Measurements from ENCODE around the gene RBPJL.

The RBPJL gene

GRCh38 chr20:45363611-45364492 lies 57.2 kb downstream of the RBPJL start:
- DNase-seq: no peak

GRCh38 chr20:45365444-45365970 lies 58.9 kb downstream of the RBPJL start:
- DNase-seq: no peak

- no peak for DNase-seq
Observed at GRCh38 chr20:45366192-45366591, 59.6 kb downstream of the RBPJL start.

- no peak for DNase-seq
Observed at GRCh38 chr20:45366631-45367030, 60.0 kb downstream of the RBPJL start.

GRCh38 chr20:45367126-45367525 lies 60.5 kb downstream of the RBPJL start:
- no peak for DNase-seq

Measured in activated CD4-positive, alpha-beta T cell treated with anti-CD3 and anti-CD28 coated beads, Interleukin-10, Interleukin-2, amounts not matched to agents 100 ng/mL and 50 ng/mL, durations not matched to agents 16 hours and 8 hours (primary cell).